Measurements from ENCODE around the gene CLDN3. TPM values are rescaled to one million over a fixed set of nuclear protein-coding genes. Genes with fewer than 3 reads are reported as not detected.

Gene CLDN3
- total and polyA plus RNA-seq, 9 of the 15 experiments (the other 6 are each of a cell fraction or from before 2014, with no cell fraction given), result 0.29 TPM; not detected in 8

DNA sequence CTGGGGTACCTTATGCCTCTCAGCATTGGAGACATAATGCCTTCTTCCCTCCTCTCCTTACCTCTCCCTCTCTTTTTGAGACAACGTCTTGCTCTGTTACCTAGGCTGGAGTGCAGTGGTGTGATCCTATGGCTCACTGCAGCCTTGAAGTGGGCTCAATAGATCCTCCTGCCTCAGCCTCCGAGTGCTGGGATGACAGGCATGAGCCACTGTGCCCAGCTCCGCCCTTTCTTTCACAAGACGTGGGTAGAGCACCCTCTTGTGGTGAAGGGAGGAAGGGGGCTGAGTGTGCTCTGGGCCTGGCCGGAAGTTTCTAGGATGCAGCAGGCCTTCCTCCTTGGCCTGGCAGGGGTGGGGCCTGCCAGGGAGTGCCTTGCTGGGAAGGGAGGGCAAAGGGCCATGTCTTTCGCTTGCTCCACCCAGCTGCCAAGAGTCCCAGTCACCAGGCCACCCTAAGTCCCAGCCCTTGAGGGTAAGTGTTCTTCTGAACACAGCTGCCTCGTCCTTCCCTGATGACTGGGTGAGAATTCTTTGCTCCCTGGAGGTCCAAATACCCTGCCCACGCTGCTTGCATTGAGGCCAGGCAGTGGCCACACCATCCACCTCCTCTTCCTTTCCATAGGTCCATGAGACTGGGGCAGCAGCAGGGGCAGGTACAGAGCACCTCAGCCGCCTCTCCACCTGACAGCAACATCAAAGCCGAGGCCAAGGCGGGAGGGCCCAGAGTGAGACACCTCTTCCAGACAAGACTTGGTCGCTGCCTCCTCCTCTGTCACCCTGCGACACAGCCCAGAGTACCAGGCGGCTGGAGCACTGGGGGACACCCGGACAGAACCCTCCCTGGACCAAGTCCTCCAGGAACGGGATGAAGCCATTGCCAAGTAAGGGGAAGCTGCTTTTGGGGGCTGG lies 35.2 kb downstream of the CLDN3 start (continued):
- TF ChIP-seq KHSRP (IDR thresholded peaks at IDR 0.05), result no peak
- TF ChIP-seq, protein P1, sequence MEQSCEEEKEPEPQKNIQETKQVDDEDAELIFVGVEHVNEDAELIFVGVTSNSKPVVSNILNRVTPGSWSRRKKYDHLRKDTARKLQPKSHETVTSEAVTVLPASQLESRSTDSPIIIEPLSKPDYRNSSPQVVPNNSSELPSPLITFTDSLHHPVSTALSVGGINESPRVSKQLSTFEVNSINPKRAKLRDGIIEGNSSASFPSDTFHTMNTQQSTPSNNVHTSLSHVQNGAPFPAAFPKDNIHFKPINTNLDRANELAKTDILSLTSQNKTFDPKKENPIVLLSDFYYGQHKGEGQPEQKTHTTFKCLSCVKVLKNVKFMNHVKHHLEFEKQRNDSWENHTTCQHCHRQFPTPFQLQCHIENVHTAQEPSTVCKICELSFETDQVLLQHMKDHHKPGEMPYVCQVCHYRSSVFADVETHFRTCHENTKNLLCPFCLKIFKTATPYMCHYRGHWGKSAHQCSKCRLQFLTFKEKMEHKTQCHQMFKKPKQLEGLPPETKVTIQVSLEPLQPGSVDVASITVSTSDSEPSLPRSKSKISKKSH (CRISPR knock-in tag; IDR thresholded peaks at IDR 0.05), result no peak
- no peak for TF ChIP-seq RNF2 (IDR thresholded peaks at IDR 0.05)
- TF ChIP-seq SMARCC2 (IDR thresholded peaks at IDR 0.05; ENCODE audit: low read depth), result no peak
- TF ChIP-seq, protein P2, sequence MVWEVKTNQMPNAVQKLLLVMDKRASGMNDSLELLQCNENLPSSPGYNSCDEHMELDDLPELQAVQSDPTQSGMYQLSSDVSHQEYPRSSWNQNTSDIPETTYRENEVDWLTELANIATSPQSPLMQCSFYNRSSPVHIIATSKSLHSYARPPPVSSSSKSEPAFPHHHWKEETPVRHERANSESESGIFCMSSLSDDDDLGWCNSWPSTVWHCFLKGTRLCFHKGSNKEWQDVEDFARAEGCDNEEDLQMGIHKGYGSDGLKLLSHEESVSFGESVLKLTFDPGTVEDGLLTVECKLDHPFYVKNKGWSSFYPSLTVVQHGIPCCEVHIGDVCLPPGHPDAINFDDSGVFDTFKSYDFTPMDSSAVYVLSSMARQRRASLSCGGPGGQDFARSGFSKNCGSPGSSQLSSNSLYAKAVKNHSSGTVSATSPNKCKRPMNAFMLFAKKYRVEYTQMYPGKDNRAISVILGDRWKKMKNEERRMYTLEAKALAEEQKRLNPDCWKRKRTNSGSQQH (CRISPR knock-in tag; IDR thresholded peaks at IDR 0.05), result no peak
- TF ChIP-seq, protein P3, sequence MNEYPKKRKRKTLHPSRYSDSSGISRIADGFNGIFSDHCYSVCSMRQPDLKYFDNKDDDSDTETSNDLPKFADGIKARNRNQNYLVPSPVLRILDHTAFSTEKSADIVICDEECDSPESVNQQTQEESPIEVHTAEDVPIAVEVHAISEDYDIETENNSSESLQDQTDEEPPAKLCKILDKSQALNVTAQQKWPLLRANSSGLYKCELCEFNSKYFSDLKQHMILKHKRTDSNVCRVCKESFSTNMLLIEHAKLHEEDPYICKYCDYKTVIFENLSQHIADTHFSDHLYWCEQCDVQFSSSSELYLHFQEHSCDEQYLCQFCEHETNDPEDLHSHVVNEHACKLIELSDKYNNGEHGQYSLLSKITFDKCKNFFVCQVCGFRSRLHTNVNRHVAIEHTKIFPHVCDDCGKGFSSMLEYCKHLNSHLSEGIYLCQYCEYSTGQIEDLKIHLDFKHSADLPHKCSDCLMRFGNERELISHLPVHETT (CRISPR knock-in tag; conservative IDR thresholded peaks at IDR 0.05 in 1 of 2, IDR thresholded peaks at IDR 0.05 in 1 of 2), result no peak
- no peak for TF ChIP-seq RBM39 (optimal IDR thresholded peaks at IDR 0.05; ENCODE audit: low read depth, low read length)
- peak; percentile 58; the same call in 1 of the 2 replicates for TF ChIP-seq ELF2 (CRISPR knock-in tag; IDR thresholded peaks at IDR 0.05)
- no peak for TF ChIP-seq BRD4 (IDR thresholded peaks at IDR 0.05)
- TF ChIP-seq, protein P4, sequence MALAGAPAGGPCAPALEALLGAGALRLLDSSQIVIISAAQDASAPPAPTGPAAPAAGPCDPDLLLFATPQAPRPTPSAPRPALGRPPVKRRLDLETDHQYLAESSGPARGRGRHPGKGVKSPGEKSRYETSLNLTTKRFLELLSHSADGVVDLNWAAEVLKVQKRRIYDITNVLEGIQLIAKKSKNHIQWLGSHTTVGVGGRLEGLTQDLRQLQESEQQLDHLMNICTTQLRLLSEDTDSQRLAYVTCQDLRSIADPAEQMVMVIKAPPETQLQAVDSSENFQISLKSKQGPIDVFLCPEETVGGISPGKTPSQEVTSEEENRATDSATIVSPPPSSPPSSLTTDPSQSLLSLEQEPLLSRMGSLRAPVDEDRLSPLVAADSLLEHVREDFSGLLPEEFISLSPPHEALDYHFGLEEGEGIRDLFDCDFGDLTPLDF (CRISPR knock-in tag; IDR thresholded peaks at IDR 0.05), result no peak
- no peak for TF ChIP-seq ZNF282 (CRISPR knock-in tag; IDR thresholded peaks at IDR 0.05)
- TF ChIP-seq BCL6 (CRISPR knock-in tag; IDR thresholded peaks at IDR 0.05), result no peak
- TF ChIP-seq, protein P5, sequence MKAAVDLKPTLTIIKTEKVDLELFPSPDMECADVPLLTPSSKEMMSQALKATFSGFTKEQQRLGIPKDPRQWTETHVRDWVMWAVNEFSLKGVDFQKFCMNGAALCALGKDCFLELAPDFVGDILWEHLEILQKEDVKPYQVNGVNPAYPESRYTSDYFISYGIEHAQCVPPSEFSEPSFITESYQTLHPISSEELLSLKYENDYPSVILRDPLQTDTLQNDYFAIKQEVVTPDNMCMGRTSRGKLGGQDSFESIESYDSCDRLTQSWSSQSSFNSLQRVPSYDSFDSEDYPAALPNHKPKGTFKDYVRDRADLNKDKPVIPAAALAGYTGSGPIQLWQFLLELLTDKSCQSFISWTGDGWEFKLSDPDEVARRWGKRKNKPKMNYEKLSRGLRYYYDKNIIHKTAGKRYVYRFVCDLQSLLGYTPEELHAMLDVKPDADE (conservative IDR thresholded peaks at IDR 0.05; ENCODE audit: control insufficient read depth, low read depth, low read length), result no peak
- TF ChIP-seq HNRNPK (IDR thresholded peaks at IDR 0.05; ENCODE audit: low read depth, low read length, poor library complexity, severe bottlenecking), result no peak
- TF ChIP-seq GABPB2 (CRISPR knock-in tag; conservative IDR thresholded peaks at IDR 0.05), result no peak
- TF ChIP-seq CXXC5 (CRISPR knock-in tag; IDR thresholded peaks at IDR 0.05), result 0 out of 2 replicates have a peak, but pooled peaks have one; percentile 9
- TF ChIP-seq PML (IDR thresholded peaks at IDR 0.05; ENCODE audit: low read length), result peak; percentile 40; the same call in 1 of the 2 replicates
- TF ChIP-seq ESRRA (IDR thresholded peaks at IDR 0.05; ENCODE audit: borderline replicate concordance, low read depth), result peak; percentile 45; the same call in 1 of the 2 replicates
- TF ChIP-seq HDAC8 (tag; IDR thresholded peaks at IDR 0.05), result no peak
